ENCODE data around the gene CRY1. TPM values are rescaled to one million over a fixed set of nuclear protein-coding genes. Genes with fewer than 3 reads are reported as not detected.

Gene CRY1
- total and polyA plus RNA-seq, 9 of the 15 experiments (the other 6 are each of a cell fraction or from before 2014, with no cell fraction given) = 8.7 to 33.3 (median 25.2) TPM

DNA sequence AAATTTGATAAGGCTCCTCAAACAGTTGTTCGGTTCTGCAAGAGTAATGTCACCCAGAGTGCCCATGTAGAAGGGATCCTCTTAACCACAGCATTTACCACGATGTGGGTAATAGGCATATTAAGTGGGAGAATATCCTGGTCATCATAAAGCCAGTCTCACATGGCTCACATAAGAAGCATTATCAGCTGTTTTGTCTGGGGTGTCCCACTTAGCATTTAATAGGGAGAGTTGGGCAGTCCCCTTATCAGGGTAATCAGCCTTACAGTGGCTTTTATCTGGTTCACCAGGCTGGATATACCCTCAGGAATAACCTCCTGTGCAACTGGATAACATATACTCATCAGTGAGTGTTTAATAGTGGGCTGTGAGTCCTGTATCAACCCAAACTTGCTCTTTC is 150.6 kb downstream of the CRY1 start (continued):
- no peak for TF ChIP-seq NFE2L1 (tag; IDR thresholded peaks at IDR 0.05; ENCODE audit: borderline replicate concordance, low read depth)
- no peak for TF ChIP-seq SAFB (IDR thresholded peaks at IDR 0.05; ENCODE audit: borderline replicate concordance, low read depth, low read length)
- TF ChIP-seq, protein P1, sequence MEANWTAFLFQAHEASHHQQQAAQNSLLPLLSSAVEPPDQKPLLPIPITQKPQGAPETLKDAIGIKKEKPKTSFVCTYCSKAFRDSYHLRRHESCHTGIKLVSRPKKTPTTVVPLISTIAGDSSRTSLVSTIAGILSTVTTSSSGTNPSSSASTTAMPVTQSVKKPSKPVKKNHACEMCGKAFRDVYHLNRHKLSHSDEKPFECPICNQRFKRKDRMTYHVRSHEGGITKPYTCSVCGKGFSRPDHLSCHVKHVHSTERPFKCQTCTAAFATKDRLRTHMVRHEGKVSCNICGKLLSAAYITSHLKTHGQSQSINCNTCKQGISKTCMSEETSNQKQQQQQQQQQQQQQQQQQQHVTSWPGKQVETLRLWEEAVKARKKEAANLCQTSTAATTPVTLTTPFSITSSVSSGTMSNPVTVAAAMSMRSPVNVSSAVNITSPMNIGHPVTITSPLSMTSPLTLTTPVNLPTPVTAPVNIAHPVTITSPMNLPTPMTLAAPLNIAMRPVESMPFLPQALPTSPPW (CRISPR knock-in tag; IDR thresholded peaks at IDR 0.05) = no peak; the same call in 1 of the 2 replicates
- no peak for TF ChIP-seq MTA1 (IDR thresholded peaks at IDR 0.05; ENCODE audit: borderline replicate concordance)
- TF ChIP-seq ZNF77 (CRISPR knock-in tag; IDR thresholded peaks at IDR 0.05) = no peak
- no peak for TF ChIP-seq TGIF2 (CRISPR knock-in tag; IDR thresholded peaks at IDR 0.05)
- TF ChIP-seq, protein P2, sequence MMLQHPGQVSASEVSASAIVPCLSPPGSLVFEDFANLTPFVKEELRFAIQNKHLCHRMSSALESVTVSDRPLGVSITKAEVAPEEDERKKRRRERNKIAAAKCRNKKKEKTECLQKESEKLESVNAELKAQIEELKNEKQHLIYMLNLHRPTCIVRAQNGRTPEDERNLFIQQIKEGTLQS (IDR thresholded peaks at IDR 0.05) = no peak
- TF ChIP-seq, protein P2 (CRISPR knock-in tag; conservative IDR thresholded peaks at IDR 0.05) = no peak
- peak; percentile 71; the same call in 1 of the 2 replicates for TF ChIP-seq SMAD4 (CRISPR knock-in tag; conservative IDR thresholded peaks at IDR 0.05)
- TF ChIP-seq ZNF41 (CRISPR knock-in tag; conservative IDR thresholded peaks at IDR 0.05) = no peak
- TF ChIP-seq HIVEP1 (CRISPR knock-in tag; IDR thresholded peaks at IDR 0.05) = no peak
- no peak for TF ChIP-seq LARP7 (IDR thresholded peaks at IDR 0.05)
- peak; percentile 89 for TF ChIP-seq NCOR1 (IDR thresholded peaks at IDR 0.05)

Data from K562 (cell line).